Retinal pigment epithelial cell (primary cell): ENCODE results near the gene SAYSD1.

Experiments
- DNase-seq: peaks from one replicate; pipeline ENCODE4 v3.0.0-alpha.2; 2010; ENCODE audit warnings: low read depth
- H3K4me3 ChIP-seq: 2 replicates; pipeline ENCODE4 v1.5.1; 2011; ENCODE audit warnings: mild to moderate bottlenecking, low read length, control low read depth, moderate library complexity
- TF ChIP-seq, protein P1 (sequence below): conservative IDR thresholded peaks from 2 replicates; pipeline ENCODE4 v1.5.1; 2011; ENCODE audit warnings: low read depth, low read length, control low read depth, inconsistent platforms

The SAYSD1 gene

DNA sequence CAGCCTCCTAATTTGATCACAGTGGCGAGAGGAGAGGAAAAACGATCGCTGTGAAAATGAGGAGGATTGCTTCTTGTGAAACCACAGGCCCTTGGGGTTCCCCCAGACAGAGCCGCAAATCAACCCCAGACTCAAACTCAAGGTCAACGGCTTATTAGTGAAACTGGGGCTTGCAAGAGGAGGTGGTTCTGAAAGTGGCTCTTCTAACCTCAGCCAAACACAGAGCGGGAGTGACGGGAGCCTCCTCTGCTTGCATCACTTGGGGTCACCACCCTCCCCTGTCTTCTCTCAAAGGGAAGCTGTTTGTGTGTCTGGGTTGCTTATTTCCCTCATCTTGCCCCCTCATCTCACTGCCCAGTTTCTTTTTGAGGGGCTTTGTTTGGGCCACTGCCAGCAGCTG, 28.7 kb downstream of the SAYSD1 start:
- no peak for DNase-seq
- H3K4me3 ChIP-seq: no peak overlapping the region
- TF ChIP-seq, protein P1, sequence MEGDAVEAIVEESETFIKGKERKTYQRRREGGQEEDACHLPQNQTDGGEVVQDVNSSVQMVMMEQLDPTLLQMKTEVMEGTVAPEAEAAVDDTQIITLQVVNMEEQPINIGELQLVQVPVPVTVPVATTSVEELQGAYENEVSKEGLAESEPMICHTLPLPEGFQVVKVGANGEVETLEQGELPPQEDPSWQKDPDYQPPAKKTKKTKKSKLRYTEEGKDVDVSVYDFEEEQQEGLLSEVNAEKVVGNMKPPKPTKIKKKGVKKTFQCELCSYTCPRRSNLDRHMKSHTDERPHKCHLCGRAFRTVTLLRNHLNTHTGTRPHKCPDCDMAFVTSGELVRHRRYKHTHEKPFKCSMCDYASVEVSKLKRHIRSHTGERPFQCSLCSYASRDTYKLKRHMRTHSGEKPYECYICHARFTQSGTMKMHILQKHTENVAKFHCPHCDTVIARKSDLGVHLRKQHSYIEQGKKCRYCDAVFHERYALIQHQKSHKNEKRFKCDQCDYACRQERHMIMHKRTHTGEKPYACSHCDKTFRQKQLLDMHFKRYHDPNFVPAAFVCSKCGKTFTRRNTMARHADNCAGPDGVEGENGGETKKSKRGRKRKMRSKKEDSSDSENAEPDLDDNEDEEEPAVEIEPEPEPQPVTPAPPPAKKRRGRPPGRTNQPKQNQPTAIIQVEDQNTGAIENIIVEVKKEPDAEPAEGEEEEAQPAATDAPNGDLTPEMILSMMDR: no peak

DNA sequence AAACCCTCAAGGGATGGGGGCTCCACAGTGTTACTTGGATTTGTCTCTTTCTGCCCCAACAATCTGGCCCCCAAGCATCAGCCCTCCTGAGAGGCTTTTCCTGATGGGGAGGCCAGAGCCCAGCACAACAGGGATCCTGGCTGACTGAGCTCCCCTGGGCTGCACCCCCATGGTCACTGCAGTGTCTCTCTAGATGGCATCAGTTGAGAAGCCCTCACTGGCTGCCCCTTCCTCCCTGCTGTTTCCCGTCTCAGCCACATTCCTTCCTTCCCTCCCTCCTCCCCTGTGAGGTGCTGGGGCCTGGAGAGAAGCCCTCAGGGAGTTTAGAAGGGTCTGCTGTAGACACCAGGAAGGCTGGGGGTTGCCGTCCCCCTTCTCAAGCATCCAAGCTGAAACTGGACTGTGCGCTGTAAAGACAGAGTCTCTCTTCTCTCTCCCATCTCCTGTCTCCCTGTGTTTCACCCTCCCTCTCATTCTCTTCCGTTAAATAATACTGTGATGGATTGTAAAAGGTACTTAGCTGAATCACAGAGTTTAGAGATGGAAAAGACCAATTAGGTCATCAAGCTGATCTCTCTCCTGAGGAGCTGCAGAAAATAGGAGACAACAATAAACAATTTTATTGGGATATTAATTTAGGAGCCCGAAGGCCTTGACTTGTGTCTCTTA, 29.7 kb downstream of the SAYSD1 start:
- no peak overlapping the region for H3K4me3 ChIP-seq
- TF ChIP-seq, protein P1: no peak
- DNase-seq: no peak

DNA sequence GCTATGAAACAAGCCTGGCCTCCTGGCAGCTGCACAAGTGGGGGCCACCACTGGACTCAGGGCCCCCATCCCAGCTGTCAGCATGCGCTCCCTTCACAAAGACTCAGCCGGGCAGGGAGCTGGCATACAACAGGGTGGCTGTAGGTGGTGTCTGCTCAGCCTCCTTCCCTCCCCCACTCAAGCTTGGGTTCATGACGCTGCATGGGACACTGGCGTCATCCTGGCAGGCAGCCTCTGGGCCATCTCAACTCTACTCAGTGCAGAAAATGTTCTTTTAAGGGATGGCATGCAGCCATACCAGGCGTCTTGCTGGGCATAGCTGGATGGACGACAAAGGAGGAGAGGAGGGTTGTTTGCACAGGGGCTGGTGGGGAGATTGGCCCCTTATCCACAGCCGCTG, 30.5 kb downstream of the SAYSD1 start:
- DNase-seq: no peak
- TF ChIP-seq, protein P1: no peak
- H3K4me3 ChIP-seq: no peak overlapping the region

DNA sequence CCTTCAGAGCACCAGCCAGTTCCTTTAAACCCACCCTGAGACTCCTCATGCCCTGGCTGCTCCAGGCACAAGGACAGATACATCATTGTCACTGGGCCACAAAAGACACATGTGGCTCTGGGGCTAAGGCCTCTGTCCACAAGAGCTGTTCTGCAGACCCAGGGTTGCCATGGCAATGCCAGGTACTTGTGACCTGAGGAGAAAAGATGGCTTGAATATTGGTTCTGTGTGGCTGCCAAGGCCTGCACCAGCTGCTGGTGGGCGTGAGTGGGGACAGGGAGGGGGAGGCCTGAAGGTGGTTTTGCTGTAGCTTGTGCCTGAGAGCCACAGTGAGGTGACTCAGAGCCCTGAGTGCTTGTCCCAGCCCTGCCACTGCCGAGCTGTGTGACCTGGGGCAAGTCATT, 31.8 kb downstream of the SAYSD1 start:
- TF ChIP-seq, protein P1: no peak
- DNase-seq: no peak
- no peak overlapping the region for H3K4me3 ChIP-seq

- TF ChIP-seq, protein P1: no peak
- no peak overlapping the region for H3K4me3 ChIP-seq
- DNase-seq: no peak
These were observed 32.7 kb downstream of the SAYSD1 start for GRCh38 chr6:39082310-39082709.

GRCh38 chr6:39080246-39080875, 34.6 kb downstream of the SAYSD1 start:
- no peak overlapping the region for H3K4me3 ChIP-seq
- DNase-seq: no peak
- TF ChIP-seq, protein P1: no peak
